Common myeloid progenitor, CD34-positive (primary cell): Measurements from ENCODE around the gene PREPL. TPM values are rescaled to one million over a fixed set of nuclear protein-coding genes. Genes with fewer than 3 reads are reported as not detected.

Experiments
- CTCF ChIA-PET: fragments of 350-600 bp; sonication (Branson Sonifier 250); formaldehyde crosslinking; loops from one replicate; lab custom pipeline; 2021; ENCODE audit warnings: antibody characterized with exemption; lab: Charles Lee
- POLR2A ChIA-PET: fragments of 350-600 bp; sonication (Branson Sonifier 250); formaldehyde crosslinking; loops from one replicate; lab custom pipeline; 2021; ENCODE audit warnings: antibody characterized with exemption; lab: Charles Lee
- DNase-seq, 3 donors: peaks; one replicate each; pipeline versions ENCODE4 v3.0.0 to v3.0.0-alpha.2; 2013
- H3K27ac ChIP-seq, 2 experiments: 1 replicate in 1 of 2; 2 replicates in 1 of 2; pipeline ENCODE4 v1.7.0; 2013; ENCODE audit warnings: inconsistent platforms in 2 of 2, low read length in 2 of 2, mild to moderate bottlenecking in 2 of 2, low read depth in 1 of 2, moderate library complexity in 1 of 2; ENCODE audit not compliant: severe bottlenecking in 2 of 2, insufficient read depth in 1 of 2, poor library complexity in 1 of 2
- H3K27me3 ChIP-seq, 5 experiments: replicated peaks in 2 of 5; 1 replicate in 3 of 5; 2 replicates in 2 of 5; pipeline versions ENCODE4 v1.6.1 to v1.7.0; 2013; ENCODE audit warnings: low read length in 4 of 5, mild to moderate bottlenecking in 2 of 5, moderate library complexity in 2 of 5, inconsistent platforms in 1 of 5; ENCODE audit not compliant: insufficient read depth in 5 of 5, control insufficient read depth in 4 of 5
- H3K36me3 ChIP-seq, 4 experiments: 1 replicate in 2 of 4; 2 replicates in 2 of 4; pipeline versions ENCODE4 v1.6.1 to v1.7.0; 2013; ENCODE audit warnings: low read length in 3 of 4, control low read depth in 1 of 4, mild to moderate bottlenecking in 1 of 4; ENCODE audit not compliant: control insufficient read depth in 4 of 4, insufficient read depth in 4 of 4
- H3K4me1 ChIP-seq, 4 experiments: 1 replicate in 3 of 4; 2 replicates in 1 of 4; pipeline versions ENCODE4 v1.6.1 to v1.7.1; 2013; ENCODE audit warnings: low read length in 3 of 4, mild to moderate bottlenecking in 3 of 4, control low read depth in 1 of 4, inconsistent platforms in 1 of 4, moderate library complexity in 1 of 4; ENCODE audit not compliant: control insufficient read depth in 4 of 4, insufficient read depth in 4 of 4; ENCODE audit errors: control extremely low read depth in 1 of 4
- H3K4me3 ChIP-seq, 7 experiments: 1 replicate in 4 of 7; 2 replicates in 3 of 7; pipeline versions ENCODE4 v1.5.1 to v1.7.0; 2013; ENCODE audit warnings: mild to moderate bottlenecking in 7 of 7, low read length in 6 of 7, moderate library complexity in 6 of 7, inconsistent platforms in 2 of 7, low read depth in 2 of 7, control low read depth in 1 of 7; ENCODE audit not compliant: insufficient read depth in 4 of 7, control insufficient read depth in 1 of 7; ENCODE audit errors: extremely low read depth in 1 of 7
- H3K9me3 ChIP-seq, 5 experiments: 1 replicate in 4 of 5; 2 replicates in 1 of 5; pipeline versions ENCODE4 v1.6.1 to v1.7.1; 2013; ENCODE audit warnings: low read length in 4 of 5, mild to moderate bottlenecking in 2 of 5, inconsistent platforms in 1 of 5, low read depth in 1 of 5, moderate library complexity in 1 of 5; ENCODE audit not compliant: control insufficient read depth in 4 of 5, insufficient read depth in 2 of 5; ENCODE audit errors: control extremely low read depth in 1 of 5
- WGBS: methylation state at CpG from one replicate; pipeline ENCODE4 v1.1.5; 2013; ENCODE audit not compliant: insufficient coverage; 5-methylcytosine and 5-hydroxymethylcytosine counted together
- polyA plus RNA-seq: library from polyadenylated mRNA; unstranded; fragments of 120-200 nt; gene quantifications from one replicate; pipeline ENCODE4 v1.2.1, GENCODE V29; 2013

PREPL gene
- 13.4 TPM for polyA plus RNA-seq

GRCh38 chr2:44361330-44362206, at the start of gene PREPL, which contains the start of gene CAMKMT:
TSS of gene PREPL (minus strand) at chr2:44361494. CDS start at chr2:44346342, 15,152 bp downstream.
TSS of gene CAMKMT (plus strand) at chr2:44361947.
- Histone ChIP-seq H3K27me3 (peaks cover 0 to 3% (median 0%) of the 10 kb centered on the region in 5 experiments), H3K27ac (peak within 1 kb of the TSS; percentile 100), H3K4me1 (peaks cover 5 to 23% (median 20%) of the 10 kb centered on the region in 4 experiments), H3K9me3 (no peaks in the 10 kb centered on the region), H3K36me3 (no peaks in the 10 kb centered on the region), H3K4me3 (peak within 1 kb of the TSS; percentile 83 to 98 (median 89))
- POLR2A ChIA-PET: no interaction called here
- DNase-seq: peak; percentile 98 to 99 (median 98)
- WGBS: 0% methylated on average over 53 of the region's 57 CpGs
- CTCF ChIA-PET: interaction anchor here (0.8 to 2.3 kb wide), 4 partner anchors 13 to 186 kb away, joined by 3 to 11 read pairs (median 4); no protein-coding TSS in a partner anchor

- ChIA-PET POLR2A (no interaction called here), CTCF (interaction anchor here (0.6 to 1.8 kb wide), 2 partner anchors 23 to 56 kb away, joined by 3 to 4 read pairs; no protein-coding TSS in a partner anchor)
- Histone ChIP-seq H3K36me3 (no peaks in the 10 kb centered on the region), H3K27ac (no peak overlapping the region), H3K4me3 (no peak overlapping the region), H3K27me3 (no peaks in the 10 kb centered on the region), H3K4me1 (no peaks in the 10 kb centered on the region), H3K9me3 (no peaks in the 10 kb centered on the region)
- no peak for DNase-seq
- WGBS: no CpG with 5 or more reads among the region's 6 CpGs
These were observed 37.1 kb upstream of the PREPL start for GRCh38 chr2:44398243-44398897.

- H3K27ac ChIP-seq: no peak overlapping the region
- ChIA-PET POLR2A (no interaction called here), CTCF (interaction anchor here (1.8 kb wide), 1 partner anchor 55 kb away, joined by 4 read pairs; no protein-coding TSS in a partner anchor)
- H3K4me3 ChIP-seq: no peak overlapping the region
- H3K9me3 ChIP-seq: no peaks in the 10 kb centered on the region
- H3K36me3 ChIP-seq: no peaks in the 10 kb centered on the region
- DNase-seq: no peak
- no peaks in the 10 kb centered on the region for H3K4me1 ChIP-seq
- H3K27me3 ChIP-seq: no peaks in the 10 kb centered on the region
- 83% methylated on average over 2 of the region's 7 CpGs for whole genome bisulfite sequencing
These were observed 36.3 kb upstream of the PREPL start for GRCh38 chr2:44397447-44398175.

GRCh38 chr2:44392338-44392943, 31.1 kb upstream of the PREPL start:
- H3K27ac ChIP-seq: no peak overlapping the region
- ChIA-PET CTCF (interaction anchor here (0.7 to 2.7 kb wide), 8 partner anchors 9 to 566 kb away, joined by 3 to 11 read pairs (median 4); partner anchors contain the start of genes CAMKMT and PREPL), POLR2A (no interaction called here)
- WGBS: no CpG with 5 or more reads among the region's 3 CpGs
- peak; percentile 32 to 56 (median 40) for DNase-seq
- no peaks in the 10 kb centered on the region for H3K36me3 ChIP-seq
- no peaks in the 10 kb centered on the region for H3K27me3 ChIP-seq
- no peak overlapping the region for H3K4me3 ChIP-seq
- no peaks in the 10 kb centered on the region for H3K4me1 ChIP-seq
- H3K9me3 ChIP-seq: peaks cover 0 to 4% (median 0%) of the 10 kb centered on the region in 5 experiments

- WGBS: no CpG with 5 or more reads among the region's 1 CpG
- no peaks in the 10 kb centered on the region for H3K27me3 ChIP-seq
- ChIA-PET POLR2A (no interaction called here), CTCF (interaction anchor here (0.7 to 2.4 kb wide), 4 partner anchors 10 to 566 kb away, joined by 3 to 7 read pairs (median 6); no protein-coding TSS in a partner anchor)
- H3K27ac ChIP-seq: no peak overlapping the region
- H3K9me3 ChIP-seq: peaks cover 0 to 7% (median 0%) of the 10 kb centered on the region in 5 experiments
- no peaks in the 10 kb centered on the region for H3K36me3 ChIP-seq
- peak in 2 of 3 donors; percentile 3 to 7 for DNase-seq
- H3K4me1 ChIP-seq: no peaks in the 10 kb centered on the region
- no peak overlapping the region for H3K4me3 ChIP-seq
These were observed 28.6 kb upstream of the PREPL start for GRCh38 chr2:44389895-44390294.

GRCh38 chr2:44388877-44389276, 27.6 kb upstream of the PREPL start:
- ChIA-PET POLR2A (interaction anchor here (0.6 kb wide), 2 partner anchors 15 to 415 kb away, joined by 3 to 5 read pairs; no protein-coding TSS in a partner anchor), CTCF (interaction anchor here (0.6 kb wide), 1 partner anchor 11 kb away, joined by 3 read pairs; no protein-coding TSS in a partner anchor)
- H3K9me3 ChIP-seq: peaks cover 0 to 7% (median 0%) of the 10 kb centered on the region in 5 experiments
- WGBS: 60% methylated on average over 1 of the region's 4 CpGs
- H3K36me3 ChIP-seq: no peaks in the 10 kb centered on the region
- no peak overlapping the region for H3K27ac ChIP-seq
- H3K4me1 ChIP-seq: no peaks in the 10 kb centered on the region
- DNase-seq: no peak
- no peak overlapping the region for H3K4me3 ChIP-seq
- H3K27me3 ChIP-seq: no peaks in the 10 kb centered on the region
